Ovary (tissue), 9 donors: ENCODE results near the gene BCAS4. TPM values are rescaled to one million over a fixed set of nuclear protein-coding genes. Genes with fewer than 3 reads are reported as not detected.

Experiments used
- DNase-seq, 5 donors: peaks; one replicate each; pipeline ENCODE4 v3.0.0-alpha.2; 2019 to 2020
- H3K27ac ChIP-seq, 2 donors: fragments of 200-600 bp; one replicate each; pipeline versions ENCODE4 v1.5.1 to v1.8.0; 2019 to 2022
- H3K27me3 ChIP-seq: fragments of 200-600 bp; one replicate; pipeline ENCODE4 v1.8.0; 2022
- H3K36me3 ChIP-seq: fragments of 200-600 bp; sonication (generic); one replicate; pipeline ENCODE4 v1.5.1; 2019
- H3K4me1 ChIP-seq: one replicate; pipeline ENCODE4 v1.8.1; 2013; ENCODE audit warnings: mild to moderate bottlenecking, moderate library complexity; ENCODE audit not compliant: insufficient read depth
- H3K4me3 ChIP-seq: fragments of 200-600 bp; sonication (generic); one replicate; pipeline ENCODE4 v1.5.1; 2017
- H3K9me3 ChIP-seq, 2 donors: fragments of 200-600 bp in 1 of 2; sonication (generic) in 1 of 2; one replicate each; pipeline versions ENCODE4 v1.5.1 to v1.8.1; 2013 to 2019; ENCODE audit warnings: mild to moderate bottlenecking in 1 of 2, moderate library complexity in 1 of 2
- EP300 ChIP-seq: sonication (generic); formaldehyde crosslinking; IDR thresholded peaks from one replicate; pipeline ENCODE4 v1.6.1; 2017; ENCODE audit warnings: antibody characterized with exemption
- POLR2A ChIP-seq: fragments of 450-650 bp; IDR thresholded peaks from one replicate; pipeline ENCODE4 v1.6.1; 2017; ENCODE audit warnings: antibody characterized with exemption, mild to moderate bottlenecking, moderate library complexity
- WGBS, 3 donors: extraction: QIAGEN DNeasy Blood & Tissue Kit in 1 of 3; methylation state at CpG; one replicate each; pipeline versions ENCODE4 v1.1.5 to v1.1.7; 2013 to 2017; 5-methylcytosine and 5-hydroxymethylcytosine counted together
- intact Hi-C, 4 donors: fragments of 100-400 bp; cut with DNase I; formaldehyde crosslinking; loops; one replicate each; pipeline versions ENCODE4 v1.11.0 to v1.15.1; 2022 to 2023
- polyA plus RNA-seq, 2 donors: library from polyadenylated mRNA; stranded (reverse); fragments of 200-250 nt in 1 of 2; fragments of 350-450 nt in 1 of 2; fragmentation: Illumina TruSeq in 1 of 2; extraction: RNeasy Lipid Tissue Mini Kit (QIAGEN cat#74804) in 1 of 2; gene quantifications; one replicate each; pipeline ENCODE4 v1.2.3, GENCODE V29; 2013 to 2014
- total RNA-seq, 7 donors: library from RNA; depleted of rRNA in 2 of 7; stranded (reverse); fragments of >200 nt in 2 of 7; fragmentation: NEBNext Ultra II Directional in 3 of 7; extraction: Animal tissue kit (Norgen Biotek cat#: 25700) in 3 of 7; gene quantifications; one replicate each; pipeline versions ENCODE4 v1.1.0 to v1.2.4, GENCODE V29; 2016 to 2023
- TF ChIP-seq, protein P1 (sequence below), 3 donors: fragments of 450-650 bp in 2 of 3; fragments of 200-600 bp in 1 of 3; IDR thresholded peaks; one replicate each; pipeline versions ENCODE4 v1.5.1 to v1.8.0; 2016 to 2022; ENCODE audit warnings: antibody characterized with exemption in 3 of 3, mild to moderate bottlenecking in 1 of 3
- donor health status: DM: no; HTN: no; CAD: no; lungs with moderate emphysema.
- donor health status: DM: no; HTN: no; CAD: no.
- donor health status: Bipolar disorder and iron deficiency.
- donor health status: DM: yes; HTN: yes; CAD: no.
- donor health status: DM: no; HTN: no; CAD: no.
- donor health status: DM: yes; HTN: yes; CAD: no.

BCAS4 gene
- total and polyA plus RNA-seq, 9 donors = 2.0 to 9.1 (median 3.1) TPM

- Histone ChIP-seq H3K4me1 (peaks cover 25% of the 10 kb centered on the region), H3K4me3 (no peak overlapping the region), H3K27ac (no peak overlapping the region), H3K36me3 (no peaks in the 10 kb centered on the region), H3K9me3 (no peaks in the 10 kb centered on the region), H3K27me3 (no peaks in the 10 kb centered on the region)
- 12 to 18% (median 16%) methylated on average over 3 of the region's 3 CpGs for WGBS, 3 donors
- no peak for TF ChIP-seq POLR2A
- no peak for TF ChIP-seq EP300
- TF ChIP-seq, protein P1, sequence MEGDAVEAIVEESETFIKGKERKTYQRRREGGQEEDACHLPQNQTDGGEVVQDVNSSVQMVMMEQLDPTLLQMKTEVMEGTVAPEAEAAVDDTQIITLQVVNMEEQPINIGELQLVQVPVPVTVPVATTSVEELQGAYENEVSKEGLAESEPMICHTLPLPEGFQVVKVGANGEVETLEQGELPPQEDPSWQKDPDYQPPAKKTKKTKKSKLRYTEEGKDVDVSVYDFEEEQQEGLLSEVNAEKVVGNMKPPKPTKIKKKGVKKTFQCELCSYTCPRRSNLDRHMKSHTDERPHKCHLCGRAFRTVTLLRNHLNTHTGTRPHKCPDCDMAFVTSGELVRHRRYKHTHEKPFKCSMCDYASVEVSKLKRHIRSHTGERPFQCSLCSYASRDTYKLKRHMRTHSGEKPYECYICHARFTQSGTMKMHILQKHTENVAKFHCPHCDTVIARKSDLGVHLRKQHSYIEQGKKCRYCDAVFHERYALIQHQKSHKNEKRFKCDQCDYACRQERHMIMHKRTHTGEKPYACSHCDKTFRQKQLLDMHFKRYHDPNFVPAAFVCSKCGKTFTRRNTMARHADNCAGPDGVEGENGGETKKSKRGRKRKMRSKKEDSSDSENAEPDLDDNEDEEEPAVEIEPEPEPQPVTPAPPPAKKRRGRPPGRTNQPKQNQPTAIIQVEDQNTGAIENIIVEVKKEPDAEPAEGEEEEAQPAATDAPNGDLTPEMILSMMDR (IDR thresholded peaks at IDR 0.05) = no peak
- intact Hi-C loops = no loop called here
- DNase-seq = no peak
Observed at GRCh38 chr20:50918403-50918802, 123.5 kb downstream of the BCAS4 start.

DNA sequence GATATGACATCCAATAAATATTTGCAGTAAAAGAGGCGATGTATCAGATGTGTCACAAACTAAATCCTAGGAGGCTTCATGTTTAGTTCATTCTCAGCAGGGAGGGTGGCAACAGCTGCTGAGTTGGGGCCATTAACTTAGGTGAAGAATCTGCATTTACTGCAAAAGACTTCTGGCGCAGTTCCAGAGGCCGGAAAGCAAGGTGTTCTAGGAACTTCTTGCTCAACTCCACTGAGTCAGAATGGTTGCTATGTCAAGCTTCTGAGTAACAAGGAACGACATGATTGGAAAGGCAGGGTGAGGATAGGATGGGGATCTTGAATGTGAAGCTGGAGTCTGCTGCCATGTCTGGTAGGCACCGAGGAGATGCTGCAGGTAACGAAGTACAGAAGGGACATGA, 124.7 kb downstream of the BCAS4 start:
- intact Hi-C loops = no loop called here
- Histone ChIP-seq H3K36me3 (no peaks in the 10 kb centered on the region), H3K27ac (no peak overlapping the region), H3K4me3 (no peak overlapping the region), H3K9me3 (no peaks in the 10 kb centered on the region), H3K27me3 (no peaks in the 10 kb centered on the region), H3K4me1 (peaks cover 18% of the 10 kb centered on the region)
- WGBS, 3 donors = 68 to 71% (median 69%) methylated on average over 6 of the region's 6 CpGs
- TF ChIP-seq EP300 (no peak), POLR2A (no peak)
- TF ChIP-seq, protein P1 (IDR thresholded peaks at IDR 0.05) = no peak
- DNase-seq = peak; percentile 31 to 63 (median 48)

- Histone ChIP-seq H3K4me3 (no peak overlapping the region), H3K4me1 (peaks cover 19% of the 10 kb centered on the region), H3K27ac (no peak overlapping the region), H3K27me3 (no peaks in the 10 kb centered on the region), H3K9me3 (no peaks in the 10 kb centered on the region), H3K36me3 (no peaks in the 10 kb centered on the region)
- intact Hi-C loops = loop anchor here in 2 of 4 donors (10.0 kb wide), 2 partner anchors 46 to 126 kb away; partner anchors contain the start of gene BCAS4 (in 1 of the 2)
- TF ChIP-seq, protein P1 (IDR thresholded peaks at IDR 0.05) = no peak
- TF ChIP-seq POLR2A = no peak
- TF ChIP-seq EP300 = no peak
- no peak for DNase-seq
Observed at GRCh38 chr20:50920997-50921396, 126.1 kb downstream of the BCAS4 start.

DNA sequence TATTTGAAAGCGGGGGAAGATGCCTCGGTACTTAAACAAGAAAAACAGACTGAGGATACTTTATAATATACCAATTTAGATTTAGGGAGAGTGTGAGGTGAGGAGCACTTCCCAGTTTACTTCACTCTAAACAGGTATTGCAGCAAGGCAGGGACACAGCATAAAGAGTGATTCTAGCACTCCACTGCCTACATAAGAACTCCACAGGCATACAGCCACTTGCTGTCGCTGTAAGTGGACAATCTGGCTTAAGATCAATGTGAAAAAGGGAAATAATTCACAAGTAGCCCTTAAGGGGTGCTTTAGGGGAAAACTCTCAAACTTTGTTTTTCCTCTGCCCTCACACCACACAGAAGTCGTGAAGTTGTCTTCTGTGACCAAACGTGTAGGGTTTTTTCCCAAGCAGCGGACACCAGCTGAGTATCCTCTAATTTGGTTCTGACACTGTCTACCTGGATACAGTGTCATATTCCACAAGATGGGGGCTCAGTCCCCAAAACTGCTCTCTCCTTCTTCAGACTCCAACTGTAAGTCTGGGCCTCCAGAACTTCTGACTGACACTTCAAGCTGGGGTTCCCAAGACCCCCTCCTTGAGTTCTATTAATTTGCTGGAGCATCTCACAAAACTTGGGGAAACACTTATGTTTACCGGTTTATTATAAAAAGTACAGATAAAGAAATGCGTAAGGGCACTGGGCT, 127.1 kb downstream of the BCAS4 start:
- Histone ChIP-seq H3K27me3 (no peaks in the 10 kb centered on the region), H3K9me3 (no peaks in the 10 kb centered on the region), H3K36me3 (no peaks in the 10 kb centered on the region), H3K27ac (no peak overlapping the region), H3K4me1 (peaks cover 15% of the 10 kb centered on the region), H3K4me3 (no peak overlapping the region)
- WGBS, 3 donors = 57 to 72% (median 64%) methylated on average over 8 of the region's 8 CpGs
- TF ChIP-seq EP300 (no peak), POLR2A (no peak)
- TF ChIP-seq, protein P1 (IDR thresholded peaks at IDR 0.05) = no peak
- no peak for DNase-seq
- intact Hi-C loops = loop anchor here in 2 of 4 donors (10.0 kb wide), 2 partner anchors 47 to 127 kb away; partner anchors contain the start of gene BCAS4 (in 1 of the 2)
